K562 (cell line): ENCODE results near the gene WARS2. TPM values are rescaled to one million over a fixed set of nuclear protein-coding genes. Genes with fewer than 3 reads are reported as not detected.
A peak's percentile ranks its signal among the peaks of the same experiment; 100 is the strongest.

ENCODE experiments used
- CBX1 ChIP-seq: sonication (generic); IDR thresholded peaks from 2 replicates; pipeline ENCODE4 v1.6.1; 2016; ENCODE audit warnings: antibody characterized with exemption, low read depth, mild to moderate bottlenecking
- EHMT2 ChIP-seq: fragments of 450-650 bp; IDR thresholded peaks from 2 replicates; pipeline ENCODE4 v1.6.1; 2018; ENCODE audit warnings: antibody characterized with exemption
- ELF4 ChIP-seq: fragments of 450-650 bp; formaldehyde crosslinking; IDR thresholded peaks from 2 replicates; pipeline ENCODE4 v1.4.0; 2022; ENCODE audit warnings: missing genetic modification characterization
- L3MBTL2 ChIP-seq: fragments of 450-650 bp; IDR thresholded peaks from 2 replicates; pipeline ENCODE4 v1.6.1; 2016; ENCODE audit warnings: mild to moderate bottlenecking, moderate library complexity
- MECOM ChIP-seq: fragments of 250-450 bp; sonication (Bioruptor Pico); IDR thresholded peaks from 2 replicates; pipeline ENCODE4 v1.8.0; 2022; ENCODE audit warnings: inconsistent platforms
- POLR2B ChIP-seq: fragments of 450-650 bp; IDR thresholded peaks from 2 replicates; pipeline ENCODE4 v1.6.1; 2018; ENCODE audit warnings: low read depth; ENCODE audit not compliant: partially characterized antibody
- RBBP5 ChIP-seq: fragments of 200-600 bp; sonication (generic); IDR thresholded peaks from 2 replicates; pipeline ENCODE4 v1.6.1; 2012; ENCODE audit warnings: borderline replicate concordance, mild to moderate bottlenecking, low read length, control low read depth, inconsistent platforms; ENCODE audit not compliant: insufficient read depth, poor library complexity, severe bottlenecking
- RBFOX2 ChIP-seq: fragments of 200-400 bp; formaldehyde crosslinking; IDR thresholded peaks from 2 replicates; pipeline ENCODE4 v1.6.1; 2017; ENCODE audit warnings: low read depth, mild to moderate bottlenecking, low read length, moderate library complexity
- RBM17 ChIP-seq: fragments of 200-400 bp; formaldehyde crosslinking; IDR thresholded peaks from 2 replicates; pipeline ENCODE4 v1.6.1; 2017; ENCODE audit warnings: low read depth, mild to moderate bottlenecking, low read length, borderline replicate concordance
- SAP30 ChIP-seq: fragments of 200-600 bp; sonication (generic); IDR thresholded peaks from 2 replicates; pipeline ENCODE4 v1.6.1; 2012; ENCODE audit warnings: borderline replicate concordance, low read depth, mild to moderate bottlenecking, moderate library complexity, low read length, control low read depth, inconsistent platforms; ENCODE audit not compliant: insufficient read depth, poor library complexity, severe bottlenecking
- SETDB1 ChIP-seq: IDR thresholded peaks from one replicate; pipeline ENCODE4 v1.6.1; 2012; ENCODE audit warnings: low read length, control low read depth, inconsistent platforms
- STAT5A ChIP-seq: IDR thresholded peaks from 2 replicates; pipeline ENCODE4 v1.6.1; 2012; ENCODE audit warnings: low read length, inconsistent platforms, borderline replicate concordance
- TGIF2 ChIP-seq: sonication (generic); formaldehyde crosslinking; IDR thresholded peaks from 2 replicates; pipeline ENCODE4 v1.8.1; 2022; ENCODE audit warnings: mild to moderate bottlenecking, missing genetic modification reagents, moderate library complexity
- ZNF830 ChIP-seq: fragments of 250-450 bp; sonication (Bioruptor Pico); IDR thresholded peaks from 2 replicates; pipeline ENCODE4 v1.5.0; 2021; ENCODE audit warnings: mild to moderate bottlenecking
- polyA plus RNA-seq, 8 experiments: library from polyadenylated mRNA; depleted of rRNA in 4 of 8; stranded (reverse) in 5 of 8; unstranded in 3 of 8; fragments of >200 nt; fragmentation: Nextera tagmentation in 2 of 8; fragmentation: Illumina TruSeq in 1 of 8; extraction: Ambion mirVana in 2 of 8; extraction: Trizol in 1 of 8; gene quantifications; 2 replicates each; pipeline versions ENCODE4 v1.2.1 to v1.2.3, GENCODE V29; 2011 to 2014; ENCODE audit warnings: inconsistent platforms in 1 of 8, missing spikeins in 1 of 8
- total RNA-seq, 7 experiments: library from RNA; depleted of rRNA in 6 of 7; stranded (reverse); fragments of >200 nt in 6 of 7; fragmentation: Illumina TruSeq in 2 of 7; extraction: Trizol in 2 of 7; gene quantifications; 2 replicates each; pipeline versions ENCODE4 v1.2.1 to v1.2.3, GENCODE V29; 2011 to 2021; ENCODE audit warnings: low replicate concordance in 1 of 7
- TF ChIP-seq, protein P1 (sequence below): fragments of 250-450 bp; sonication (Bioruptor Pico); IDR thresholded peaks from 2 replicates; pipeline ENCODE4 v1.8.0; 2021; ENCODE audit warnings: moderate library complexity, mild to moderate bottlenecking, inconsistent platforms
- TF ChIP-seq, protein P2 (sequence below), 3 experiments: IDR thresholded peaks in 2 of 3; conservative IDR thresholded peaks in 1 of 3; 2 replicates each; pipeline ENCODE4 v1.5.1; 2011 to 2012; ENCODE audit warnings: low read length in 3 of 3, mild to moderate bottlenecking in 3 of 3, control low read depth in 2 of 3, improper control_type of control experiment in 1 of 3, inconsistent platforms in 1 of 3, low read depth in 1 of 3, mixed read lengths in 1 of 3, moderate library complexity in 1 of 3; ENCODE audit not compliant: insufficient read depth in 2 of 3
- TF ChIP-seq, protein P3 (sequence below): fragments of 450-650 bp; IDR thresholded peaks from 2 replicates; pipeline ENCODE4 v1.7.1; 2018; ENCODE audit warnings: mild to moderate bottlenecking, low read depth; ENCODE audit not compliant: partially characterized antibody
- TF ChIP-seq, protein P4 (sequence below), 3 experiments: fragments of 200-800 bp in 1 of 3; fragments of 250-450 bp in 1 of 3; fragments of 450-650 bp in 1 of 3; sonication (Bioruptor Pico) in 1 of 3; sonication (Bioruptor generic) in 1 of 3; formaldehyde crosslinking in 1 of 3; IDR thresholded peaks; 2 replicates each; pipeline versions ENCODE4 v1.6.1 to v1.8.0; 2016 to 2022; ENCODE audit warnings: mild to moderate bottlenecking in 2 of 3, missing genetic modification characterization in 2 of 3, missing compliant biosample characterization in 1 of 3, moderate library complexity in 1 of 3

The WARS2 gene
- total and polyA plus RNA-seq, 9 of the 15 experiments (the other 6 are each of a cell fraction or from before 2014, with no cell fraction given): 5.7 to 18.0 (median 16.9) TPM

DNA sequence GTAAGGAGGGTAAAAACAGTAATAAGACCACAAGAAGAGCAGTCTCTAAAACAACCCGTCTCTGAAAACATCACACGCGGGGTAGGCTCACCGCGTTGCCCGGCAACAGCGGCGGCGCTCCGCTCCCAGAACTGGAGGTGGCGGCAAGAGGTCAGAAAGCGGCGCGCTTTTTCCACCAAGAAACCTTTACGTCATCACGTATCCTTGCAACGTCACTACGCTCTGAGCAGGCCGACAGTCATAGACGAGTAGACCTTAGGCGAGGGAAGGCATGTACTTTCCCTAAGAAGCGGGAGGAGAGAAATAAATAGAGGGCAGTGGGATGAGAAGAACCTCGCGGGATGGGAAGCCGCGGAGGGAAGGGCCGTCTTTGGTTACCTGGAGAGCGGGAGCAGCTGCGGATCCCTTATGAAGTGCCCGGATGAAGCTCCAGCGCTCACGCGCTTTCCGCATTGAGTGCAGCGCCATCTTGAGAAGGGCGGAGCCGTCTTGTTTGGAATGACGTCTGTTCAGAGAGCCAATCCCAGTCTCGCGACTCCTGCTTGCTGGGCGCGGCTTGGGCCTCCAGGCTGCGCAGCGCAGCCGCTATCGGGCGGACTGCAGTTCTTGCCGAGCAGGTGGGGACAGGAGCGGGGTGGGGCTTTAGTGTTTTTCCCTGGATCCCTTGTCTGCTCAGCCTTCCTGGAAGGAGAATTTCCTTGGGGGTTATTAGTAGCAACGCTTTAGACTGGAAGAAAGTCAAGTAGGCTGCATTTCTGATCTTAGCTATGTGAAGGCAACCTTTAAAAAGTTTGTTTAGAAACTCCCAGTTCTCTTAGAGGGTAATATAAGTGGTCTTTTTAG lies at the start of gene WARS2 (continued):
- TF ChIP-seq SETDB1: peak; percentile 88
- TF ChIP-seq SAP30: peak; percentile 73
- TF ChIP-seq ZNF830 (CRISPR knock-in tag): peak; percentile 83
- peak; percentile 94 for TF ChIP-seq L3MBTL2
- TF ChIP-seq, protein P1, sequence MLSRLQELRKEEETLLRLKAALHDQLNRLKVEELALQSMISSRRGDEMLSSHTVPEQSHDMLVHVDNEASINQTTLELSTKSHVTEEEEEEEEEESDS: no peak
- peak; percentile 69 for TF ChIP-seq RBBP5
- peak; percentile 31; the same call in 1 of the 2 replicates for TF ChIP-seq EHMT2
- peak; percentile 93 for TF ChIP-seq POLR2B
- TF ChIP-seq TGIF2: no peak
- no peak for TF ChIP-seq STAT5A
- peak; percentile 99 for TF ChIP-seq RBFOX2
- no peak for TF ChIP-seq RBM17
- peak; percentile 69; the same call in 1 of the 2 replicates for TF ChIP-seq CBX1
- peak; percentile 82; the same call in 1 of the 2 replicates for TF ChIP-seq ELF4
- TF ChIP-seq, protein P2, sequence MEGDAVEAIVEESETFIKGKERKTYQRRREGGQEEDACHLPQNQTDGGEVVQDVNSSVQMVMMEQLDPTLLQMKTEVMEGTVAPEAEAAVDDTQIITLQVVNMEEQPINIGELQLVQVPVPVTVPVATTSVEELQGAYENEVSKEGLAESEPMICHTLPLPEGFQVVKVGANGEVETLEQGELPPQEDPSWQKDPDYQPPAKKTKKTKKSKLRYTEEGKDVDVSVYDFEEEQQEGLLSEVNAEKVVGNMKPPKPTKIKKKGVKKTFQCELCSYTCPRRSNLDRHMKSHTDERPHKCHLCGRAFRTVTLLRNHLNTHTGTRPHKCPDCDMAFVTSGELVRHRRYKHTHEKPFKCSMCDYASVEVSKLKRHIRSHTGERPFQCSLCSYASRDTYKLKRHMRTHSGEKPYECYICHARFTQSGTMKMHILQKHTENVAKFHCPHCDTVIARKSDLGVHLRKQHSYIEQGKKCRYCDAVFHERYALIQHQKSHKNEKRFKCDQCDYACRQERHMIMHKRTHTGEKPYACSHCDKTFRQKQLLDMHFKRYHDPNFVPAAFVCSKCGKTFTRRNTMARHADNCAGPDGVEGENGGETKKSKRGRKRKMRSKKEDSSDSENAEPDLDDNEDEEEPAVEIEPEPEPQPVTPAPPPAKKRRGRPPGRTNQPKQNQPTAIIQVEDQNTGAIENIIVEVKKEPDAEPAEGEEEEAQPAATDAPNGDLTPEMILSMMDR (IDR thresholded peaks at IDR 0.05 in 2 of 3, conservative IDR thresholded peaks at IDR 0.05 in 1 of 3; ENCODE audit: insufficient read depth in 2 of 3, low read depth in 1 of 3, low read length in 3 of 3): peak in 1 of 3 experiments; percentile 28; a peak in 3 of 6 replicates
- TF ChIP-seq MECOM: 0 out of 2 replicates have a peak, but pooled peaks have one; percentile 24
- TF ChIP-seq, protein P3, sequence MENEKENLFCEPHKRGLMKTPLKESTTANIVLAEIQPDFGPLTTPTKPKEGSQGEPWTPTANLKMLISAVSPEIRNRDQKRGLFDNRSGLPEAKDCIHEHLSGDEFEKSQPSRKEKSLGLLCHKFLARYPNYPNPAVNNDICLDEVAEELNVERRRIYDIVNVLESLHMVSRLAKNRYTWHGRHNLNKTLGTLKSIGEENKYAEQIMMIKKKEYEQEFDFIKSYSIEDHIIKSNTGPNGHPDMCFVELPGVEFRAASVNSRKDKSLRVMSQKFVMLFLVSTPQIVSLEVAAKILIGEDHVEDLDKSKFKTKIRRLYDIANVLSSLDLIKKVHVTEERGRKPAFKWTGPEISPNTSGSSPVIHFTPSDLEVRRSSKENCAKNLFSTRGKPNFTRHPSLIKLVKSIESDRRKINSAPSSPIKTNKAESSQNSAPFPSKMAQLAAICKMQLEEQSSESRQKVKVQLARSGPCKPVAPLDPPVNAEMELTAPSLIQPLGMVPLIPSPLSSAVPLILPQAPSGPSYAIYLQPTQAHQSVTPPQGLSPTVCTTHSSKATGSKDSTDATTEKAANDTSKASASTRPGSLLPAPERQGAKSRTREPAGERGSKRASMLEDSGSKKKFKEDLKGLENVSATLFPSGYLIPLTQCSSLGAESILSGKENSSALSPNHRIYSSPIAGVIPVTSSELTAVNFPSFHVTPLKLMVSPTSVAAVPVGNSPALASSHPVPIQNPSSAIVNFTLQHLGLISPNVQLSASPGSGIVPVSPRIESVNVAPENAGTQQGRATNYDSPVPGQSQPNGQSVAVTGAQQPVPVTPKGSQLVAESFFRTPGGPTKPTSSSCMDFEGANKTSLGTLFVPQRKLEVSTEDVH: peak; percentile 92
- TF ChIP-seq, protein P4, sequence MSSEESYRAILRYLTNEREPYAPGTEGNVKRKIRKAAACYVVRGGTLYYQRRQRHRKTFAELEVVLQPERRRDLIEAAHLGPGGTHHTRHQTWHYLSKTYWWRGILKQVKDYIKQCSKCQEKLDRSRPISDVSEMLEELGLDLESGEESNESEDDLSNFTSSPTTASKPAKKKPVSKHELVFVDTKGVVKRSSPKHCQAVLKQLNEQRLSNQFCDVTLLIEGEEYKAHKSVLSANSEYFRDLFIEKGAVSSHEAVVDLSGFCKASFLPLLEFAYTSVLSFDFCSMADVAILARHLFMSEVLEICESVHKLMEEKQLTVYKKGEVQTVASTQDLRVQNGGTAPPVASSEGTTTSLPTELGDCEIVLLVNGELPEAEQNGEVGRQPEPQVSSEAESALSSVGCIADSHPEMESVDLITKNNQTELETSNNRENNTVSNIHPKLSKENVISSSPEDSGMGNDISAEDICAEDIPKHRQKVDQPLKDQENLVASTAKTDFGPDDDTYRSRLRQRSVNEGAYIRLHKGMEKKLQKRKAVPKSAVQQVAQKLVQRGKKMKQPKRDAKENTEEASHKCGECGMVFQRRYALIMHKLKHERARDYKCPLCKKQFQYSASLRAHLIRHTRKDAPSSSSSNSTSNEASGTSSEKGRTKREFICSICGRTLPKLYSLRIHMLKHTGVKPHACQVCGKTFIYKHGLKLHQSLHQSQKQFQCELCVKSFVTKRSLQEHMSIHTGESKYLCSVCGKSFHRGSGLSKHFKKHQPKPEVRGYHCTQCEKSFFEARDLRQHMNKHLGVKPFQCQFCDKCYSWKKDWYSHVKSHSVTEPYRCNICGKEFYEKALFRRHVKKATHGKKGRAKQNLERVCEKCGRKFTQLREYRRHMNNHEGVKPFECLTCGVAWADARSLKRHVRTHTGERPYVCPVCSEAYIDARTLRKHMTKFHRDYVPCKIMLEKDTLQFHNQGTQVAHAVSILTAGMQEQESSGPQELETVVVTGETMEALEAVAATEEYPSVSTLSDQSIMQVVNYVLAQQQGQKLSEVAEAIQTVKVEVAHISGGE (CRISPR knock-in tag; IDR thresholded peaks at IDR 0.05): peak in 1 of 3 experiments; percentile 44; a peak in 1 of 6 replicates
